Measurements from ENCODE around the gene PLXDC1.
"Not testable (repeated sequence)": the region's sequence is repeated elsewhere in the genome, so short reads cannot be mapped to it uniquely, and the experiment has no call there.

The PLXDC1 gene

GRCh38 chr17:39178536-39178935 is 27.1 kb upstream of the PLXDC1 start:
- no peak for DNase-seq

DNA sequence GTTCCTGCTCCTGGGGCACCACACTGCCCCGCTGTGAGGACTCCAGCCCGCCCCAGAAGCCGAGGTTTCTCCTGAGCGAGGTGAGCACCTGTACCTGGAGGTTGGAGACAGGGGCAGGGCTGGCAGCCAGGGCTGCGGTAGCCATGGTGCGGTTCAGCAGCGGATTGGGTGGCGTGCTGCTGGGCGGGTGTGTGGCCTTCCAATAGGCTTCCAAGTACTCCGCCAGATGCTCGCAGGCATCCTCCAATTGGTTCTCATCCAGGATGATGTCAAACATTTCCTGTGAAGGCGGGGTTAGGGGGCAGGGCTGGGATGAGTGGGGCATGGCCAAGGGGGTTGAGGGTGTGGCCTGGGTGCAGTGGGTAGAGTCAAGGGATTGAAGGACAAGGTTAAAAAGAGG is 25.8 kb upstream of the PLXDC1 start:
- peak; percentile 51 for DNase-seq

GRCh38 chr17:39175695-39176093 is 24.3 kb upstream of the PLXDC1 start:
- no peak for DNase-seq

DNA sequence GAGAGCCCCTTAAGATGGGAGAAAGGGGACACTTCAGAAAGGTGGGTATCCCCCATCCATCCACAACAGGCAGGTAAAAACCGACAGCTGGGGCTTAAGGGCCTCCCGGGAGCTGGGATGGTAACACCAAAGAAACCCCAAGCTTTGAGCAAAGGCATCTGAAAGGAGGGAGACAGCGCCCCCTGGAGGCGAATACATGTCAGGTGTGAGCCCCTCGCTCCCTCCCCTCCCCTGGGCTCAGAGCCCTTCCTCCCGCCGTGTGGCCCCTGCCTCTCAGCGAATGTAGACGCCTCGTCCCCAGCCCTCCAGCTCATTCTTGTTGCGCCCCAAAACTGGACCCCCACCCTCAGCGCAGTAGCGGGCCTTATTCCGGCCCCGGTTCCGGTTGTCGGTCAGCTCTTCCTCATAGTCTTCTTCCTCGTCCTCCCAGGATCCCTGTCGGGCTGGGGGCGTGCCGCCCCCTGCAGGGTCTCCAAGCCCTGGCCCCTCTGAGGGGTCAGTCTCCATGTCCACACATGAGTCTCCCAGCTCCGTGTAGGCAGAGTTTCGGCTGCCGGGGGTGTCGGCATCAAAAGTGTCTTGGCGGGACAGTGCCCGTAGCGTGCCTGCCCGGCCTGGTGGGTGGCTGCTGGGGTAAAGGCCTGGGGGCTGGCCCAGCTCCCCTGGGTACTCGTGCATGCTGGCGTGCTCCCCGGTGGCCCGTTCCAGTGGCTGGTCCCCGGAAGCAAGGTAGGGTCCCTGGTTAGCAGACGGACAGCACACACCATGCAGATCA is 23.7 kb upstream of the PLXDC1 start:
- DNase-seq: peak; percentile 15

GRCh38 chr17:39173526-39174274 is 22.3 kb upstream of the PLXDC1 start:
- no peak for DNase-seq

DNA sequence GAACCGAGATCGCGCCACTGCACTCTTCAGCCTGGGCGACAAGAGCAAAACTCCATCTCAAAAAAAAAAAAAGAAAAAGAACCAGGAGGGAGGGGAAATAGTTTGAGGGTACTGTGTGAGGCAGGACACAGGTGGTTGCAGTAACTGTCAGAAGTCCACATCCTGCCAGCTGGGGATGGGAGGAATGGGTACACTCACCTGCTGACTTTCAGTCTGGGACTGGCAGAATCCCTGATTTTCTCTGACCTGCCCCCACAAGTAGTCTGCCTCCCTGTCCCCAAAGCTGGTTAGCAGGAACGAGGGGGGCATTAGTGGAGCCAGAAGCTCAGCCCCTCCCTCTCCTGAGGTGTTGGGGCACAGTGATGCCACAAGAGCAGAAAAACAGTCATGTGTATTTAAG is 21.6 kb upstream of the PLXDC1 start:
- DNase-seq: no peak

- no peak for DNase-seq
Observed at GRCh38 chr17:39171933-39172332, 20.5 kb upstream of the PLXDC1 start.

- DNase-seq: no peak
Observed at GRCh38 chr17:39170558-39170957, 19.1 kb upstream of the PLXDC1 start.

- DNase-seq: no peak
Observed at GRCh38 chr17:39170109-39170508, 18.7 kb upstream of the PLXDC1 start.

DNA sequence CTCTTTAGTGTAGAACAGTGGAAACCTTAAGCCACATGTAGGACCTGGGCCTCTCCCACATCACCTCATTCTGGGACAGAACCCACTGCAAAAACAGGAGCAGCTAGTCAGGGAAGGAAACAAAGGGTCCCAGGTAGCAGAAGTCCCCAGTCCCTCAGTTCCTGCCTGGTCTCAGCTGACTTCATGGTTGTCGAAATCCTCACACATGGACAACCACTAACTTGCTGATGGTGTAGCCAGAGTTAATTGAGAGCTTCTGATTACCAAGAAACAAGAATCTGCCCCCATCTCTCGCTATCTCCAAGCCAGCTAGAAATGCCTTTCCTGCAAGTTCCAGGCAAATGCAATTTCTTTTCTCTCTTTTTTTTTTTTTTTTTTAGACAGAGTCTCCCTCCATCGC is 18.1 kb upstream of the PLXDC1 start:
- no peak for DNase-seq

GRCh38 chr17:39169101-39169500 is 17.7 kb upstream of the PLXDC1 start:
- DNase-seq: no peak

DNA sequence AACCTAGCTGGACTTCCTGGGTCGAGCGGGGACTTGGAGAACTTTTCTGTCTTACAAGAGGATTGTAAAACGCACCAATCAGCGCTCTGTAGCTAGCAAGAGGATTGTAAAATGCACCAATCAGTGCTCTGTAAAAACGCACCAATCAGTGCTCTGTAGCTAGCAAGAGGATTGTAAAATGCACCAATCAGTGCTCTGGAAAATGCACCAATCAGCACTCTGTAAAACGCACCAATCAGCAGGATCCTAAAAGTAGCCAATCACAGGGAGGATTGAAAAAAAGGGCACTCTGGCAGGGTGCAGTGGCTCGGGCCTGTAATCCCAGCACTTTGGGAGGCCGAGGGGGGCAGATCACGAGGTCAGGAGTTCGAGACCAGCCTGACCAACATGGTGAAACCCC is 17.1 kb upstream of the PLXDC1 start:
- DNase-seq: not testable (repeated sequence)

GRCh38 chr17:39167476-39167875 is 16.0 kb upstream of the PLXDC1 start:
- DNase-seq: no peak

GRCh38 chr17:39166437-39167335 is 15.2 kb upstream of the PLXDC1 start:
- DNase-seq: no peak

DNA sequence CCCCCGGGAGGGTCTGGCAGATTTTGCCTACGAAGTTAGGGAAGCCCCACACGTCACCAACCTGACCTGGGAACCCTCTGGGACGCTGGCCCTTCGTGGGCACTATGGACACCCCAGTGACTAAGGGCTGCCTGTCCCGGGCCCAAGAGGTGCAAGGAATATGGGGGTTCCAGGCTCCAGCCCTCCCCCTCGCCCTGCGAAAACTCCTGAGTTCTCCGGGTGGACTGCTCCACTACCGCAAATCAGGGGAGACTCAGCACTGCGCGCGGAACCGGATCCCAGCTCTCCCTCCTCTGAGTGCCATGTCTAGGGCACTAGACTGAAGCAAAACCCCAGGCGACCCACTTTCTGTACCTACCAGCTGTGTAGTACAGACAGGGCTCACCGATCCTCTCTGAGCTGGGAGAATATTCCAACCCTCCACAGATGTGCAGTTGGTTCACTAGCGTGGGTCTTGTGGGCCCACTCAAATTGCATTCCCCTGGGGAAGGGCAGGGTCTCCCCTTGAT is 14.5 kb upstream of the PLXDC1 start, which contains the start of gene ARL5C:
TSS of gene ARL5C (minus strand) at position 321 of the 509 bp plus-strand sequence. CDS start 401 bp downstream, outside the sequence.
- DNase-seq: no peak

DNA sequence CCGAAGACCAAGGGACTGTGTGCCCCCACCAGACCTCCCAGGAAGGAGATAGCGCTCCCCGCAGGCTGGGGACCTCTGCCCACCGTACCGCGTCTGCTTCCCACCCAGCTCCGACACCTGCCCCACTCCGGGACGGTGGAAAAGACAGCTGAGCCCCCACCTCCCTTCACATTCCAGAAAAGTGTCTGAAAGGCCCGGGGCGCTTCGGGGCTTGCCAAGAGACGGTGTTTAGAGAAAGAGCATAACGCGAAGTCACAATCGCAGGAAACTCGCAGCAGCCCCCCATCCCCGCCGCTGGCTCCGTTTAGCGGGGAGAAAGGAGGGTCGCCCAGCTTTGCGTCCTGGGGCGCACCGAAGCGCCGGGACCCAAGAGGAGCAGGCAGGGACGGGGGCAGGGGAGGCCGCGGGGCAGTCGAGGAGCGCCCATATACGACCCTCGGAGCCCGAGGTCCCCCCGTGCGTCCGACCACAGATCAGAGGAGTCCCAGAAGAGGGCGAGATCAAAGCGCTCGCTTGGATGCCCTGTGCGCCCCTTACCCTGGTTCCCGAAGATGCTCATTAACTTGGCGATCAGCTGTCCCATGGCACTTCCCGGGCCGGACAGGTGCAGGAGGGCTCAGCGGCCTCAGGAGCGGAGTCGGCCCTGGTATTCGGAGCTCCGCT is 13.9 kb upstream of the PLXDC1 start:
- no peak for DNase-seq

GRCh38 chr17:39164675-39165143 is 13.3 kb upstream of the PLXDC1 start:
- DNase-seq: peak; percentile 42

GRCh38 chr17:39161962-39162361 is 10.5 kb upstream of the PLXDC1 start:
- no peak for DNase-seq

- no peak for DNase-seq
Observed at GRCh38 chr17:39158623-39159022, 7.2 kb upstream of the PLXDC1 start.

- no peak for DNase-seq
Observed at GRCh38 chr17:39156491-39156890, 5.1 kb upstream of the PLXDC1 start.

DNA sequence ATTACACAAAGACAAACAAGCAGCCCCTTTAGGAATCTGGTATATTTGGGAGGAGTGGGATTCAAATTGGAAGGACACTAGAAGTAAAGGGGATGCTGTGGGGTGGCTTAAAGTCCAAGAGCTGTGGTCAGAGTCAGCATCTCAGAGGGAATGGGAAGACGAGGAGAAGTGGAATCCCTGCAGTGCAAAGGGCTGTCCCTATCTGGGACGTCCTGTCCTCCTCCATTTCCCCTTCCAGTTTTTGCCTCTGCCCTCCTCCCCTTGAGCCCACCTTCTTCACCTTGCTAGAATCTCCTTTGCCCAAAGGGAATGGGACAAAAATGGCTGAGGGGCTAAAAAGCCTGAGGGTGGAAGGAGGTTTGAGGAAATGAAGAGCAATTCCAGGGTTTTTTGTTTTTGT is 4.2 kb upstream of the PLXDC1 start:
- no peak for DNase-seq

DNA sequence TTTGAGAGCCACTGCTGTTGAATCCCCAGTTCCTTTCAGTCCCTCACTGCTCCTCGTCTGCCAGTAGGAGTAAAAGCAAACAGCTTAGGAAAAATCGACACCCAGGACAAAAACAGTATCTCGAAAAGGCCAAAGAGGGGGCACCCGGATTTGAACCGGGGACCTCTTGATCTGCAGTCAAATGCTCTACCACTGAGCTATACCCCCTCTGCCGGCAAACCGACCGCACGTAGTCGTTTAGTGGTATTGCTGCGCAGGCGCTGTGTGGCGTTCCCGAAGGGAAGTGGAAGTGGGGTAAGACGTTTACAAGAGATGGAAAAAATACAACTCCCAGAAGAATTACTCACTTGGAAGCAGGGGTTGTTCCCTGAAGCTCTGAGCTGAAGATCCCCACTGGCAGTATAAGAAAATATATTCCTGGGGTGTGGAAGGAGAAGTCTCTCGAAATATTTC is 2.2 kb upstream of the PLXDC1 start:
- peak; percentile 53 for DNase-seq

Measured in NCI-H2029 treated with DMSO at 0.1 percent for 48 hours (cell line).